GM21447 (cell line): ENCODE data around the gene FLRT1.

Experiments used
- ATAC-seq: cut with Tn5 transposase; IDR thresholded peaks from one replicate; pipeline ENCODE4 v1.9.1; 2021; ENCODE audit not compliant: unreplicated experiment

Gene FLRT1

GRCh38 chr11:64084146-64084950 is 48.6 kb downstream of the FLRT1 start:
- no peak for ATAC-seq

GRCh38 chr11:64084951-64085710 is 49.4 kb downstream of the FLRT1 start:
- no peak for ATAC-seq
